ENCODE measurements around the gene PCSK5.
"Not testable (repeated sequence)": the region's sequence is repeated elsewhere in the genome, so short reads cannot be mapped to it uniquely, and the experiment has no call there.

PCSK5 gene

DNA sequence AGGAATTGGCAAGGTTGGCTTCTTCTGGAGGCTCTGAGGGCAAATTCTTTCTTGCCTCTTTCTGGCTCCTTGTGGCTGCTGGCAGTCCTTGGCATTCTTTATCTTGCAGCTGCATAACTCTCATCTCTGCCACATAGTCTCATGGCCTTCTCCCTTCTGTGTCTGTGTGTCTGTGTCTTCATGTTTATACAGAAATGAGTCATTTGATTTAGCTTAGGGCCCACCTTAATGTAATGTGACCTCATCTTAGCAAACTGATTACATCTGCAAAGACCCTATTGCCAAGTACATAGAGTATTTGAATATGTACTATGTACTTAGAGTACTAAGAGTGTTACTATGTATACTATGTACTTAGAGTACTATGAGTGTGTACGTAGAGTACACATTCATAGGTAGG, 381.3 kb downstream of the PCSK5 start:
- no peak for DNase-seq

GRCh38 chr9:76289042-76289441, 398.6 kb downstream of the PCSK5 start:
- DNase-seq: no peak

- no peak for DNase-seq
Observed at GRCh38 chr9:76289703-76290102, 399.2 kb downstream of the PCSK5 start.

DNA sequence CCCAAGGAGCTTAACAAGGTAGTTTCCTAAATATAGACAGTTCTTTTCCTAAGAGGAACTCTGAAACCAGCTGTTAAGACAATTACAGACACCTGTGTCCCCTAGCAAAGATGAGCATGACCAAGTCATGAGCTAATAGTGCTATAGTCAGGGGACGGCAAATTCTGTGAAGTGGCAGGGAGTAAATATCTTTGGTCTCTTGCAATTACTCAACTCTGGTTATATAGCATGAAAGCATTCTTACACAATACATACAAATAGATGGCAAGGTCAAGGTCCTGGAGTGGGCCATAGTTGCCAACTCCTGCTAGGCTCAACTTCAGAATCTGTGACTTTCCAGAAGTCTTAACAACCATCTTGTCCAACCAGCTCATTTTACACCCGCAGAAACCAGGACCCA, 400.1 kb downstream of the PCSK5 start:
- DNase-seq: no peak

- DNase-seq: no peak
Observed at GRCh38 chr9:76292246-76292645, 401.8 kb downstream of the PCSK5 start.

GRCh38 chr9:76292658-76293057, 402.2 kb downstream of the PCSK5 start:
- no peak for DNase-seq

GRCh38 chr9:76294301-76294700, 403.8 kb downstream of the PCSK5 start:
- DNase-seq: no peak

DNA sequence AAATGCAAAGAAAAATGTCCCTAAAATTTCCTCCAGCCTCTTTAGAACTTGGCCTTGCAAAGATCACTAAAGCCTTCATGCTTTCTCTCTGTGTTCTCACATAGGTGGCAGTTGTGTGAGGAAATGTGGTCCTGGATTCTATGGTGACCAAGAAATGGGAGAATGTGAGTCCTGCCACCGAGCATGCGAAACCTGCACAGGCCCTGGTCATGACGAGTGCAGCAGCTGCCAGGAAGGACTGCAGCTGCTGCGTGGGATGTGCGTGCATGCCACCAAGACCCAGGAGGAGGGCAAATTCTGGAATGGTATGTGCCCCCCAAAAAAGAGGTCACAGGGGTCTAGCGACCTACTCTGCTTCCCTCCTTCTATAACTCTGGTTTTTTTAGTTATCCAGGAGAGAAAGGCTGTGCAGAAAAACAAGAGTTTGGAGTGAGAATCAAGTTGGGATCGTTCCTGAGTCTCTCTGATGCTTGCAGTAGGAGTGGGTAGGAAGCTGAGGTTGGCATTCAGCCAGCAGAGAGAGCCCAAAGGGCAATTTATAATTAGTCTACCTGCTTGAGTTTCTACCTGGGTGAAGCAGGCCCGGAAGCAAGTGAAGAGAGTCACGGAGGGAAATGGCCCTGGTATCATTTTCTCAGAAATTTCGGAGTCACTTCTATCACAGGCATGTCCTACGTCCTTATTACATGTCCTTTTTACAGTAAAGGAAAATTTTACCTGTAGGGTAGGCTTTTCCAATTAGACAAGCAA, 406.3 kb downstream of the PCSK5 start:
- DNase-seq: no peak

GRCh38 chr9:76297721-76298239, 407.3 kb downstream of the PCSK5 start:
- no peak for DNase-seq

DNA sequence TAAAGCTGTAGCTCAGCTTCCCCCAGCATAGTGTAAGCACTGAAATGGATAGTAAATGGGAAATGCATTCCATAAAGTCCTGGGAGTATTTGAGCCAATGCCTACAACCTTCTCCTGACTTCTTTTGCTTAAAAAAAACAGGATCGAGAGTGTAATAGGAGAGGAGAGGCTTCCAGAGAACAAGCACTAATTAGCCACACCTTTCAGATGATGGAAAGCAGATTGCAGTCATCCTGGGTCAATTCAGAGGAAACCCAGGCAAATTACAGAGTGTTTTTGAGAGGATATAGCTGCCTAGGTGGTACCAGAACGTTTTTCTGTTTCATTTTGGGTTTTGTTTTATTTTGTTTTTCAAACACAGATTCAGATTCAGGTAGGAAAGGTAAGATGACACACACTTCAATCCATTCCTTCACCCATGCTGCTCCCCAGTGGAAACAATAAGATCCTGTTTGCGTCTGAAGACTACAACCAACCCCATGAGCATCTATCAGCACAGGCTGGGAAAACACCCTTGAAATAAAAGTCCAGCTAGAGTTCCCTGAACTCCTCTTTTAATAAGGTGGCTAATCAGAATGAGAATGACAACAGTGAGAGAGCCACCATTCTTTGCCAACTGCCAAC, 408.2 kb downstream of the PCSK5 start:
- no peak for DNase-seq

- DNase-seq: no peak
Observed at GRCh38 chr9:76302543-76302942, 412.1 kb downstream of the PCSK5 start.

- no peak for DNase-seq
Observed at GRCh38 chr9:76302947-76303550, 412.6 kb downstream of the PCSK5 start.

- DNase-seq: not testable (repeated sequence)
Observed at GRCh38 chr9:76307047-76307446, 416.6 kb downstream of the PCSK5 start.

DNA sequence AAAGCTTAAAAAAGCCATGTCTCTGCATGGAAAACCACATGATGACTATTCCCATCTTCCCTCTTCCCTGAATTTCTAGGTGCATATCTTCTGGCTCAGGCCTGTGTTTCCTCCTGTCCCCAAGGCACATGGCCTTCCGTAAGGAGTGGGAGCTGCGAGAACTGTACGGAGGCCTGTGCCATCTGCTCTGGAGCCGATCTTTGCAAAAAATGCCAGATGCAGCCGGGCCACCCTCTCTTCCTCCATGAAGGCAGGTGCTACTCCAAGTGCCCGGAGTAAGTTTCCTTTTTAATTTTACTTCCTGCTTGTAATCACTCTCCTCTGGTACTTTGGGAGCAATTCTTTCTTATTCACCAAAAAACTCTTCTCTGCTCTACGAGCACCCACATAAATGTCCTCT, 420.1 kb downstream of the PCSK5 start:
- no peak for DNase-seq

- DNase-seq: no peak
Observed at GRCh38 chr9:76310991-76311390, 420.5 kb downstream of the PCSK5 start.

DNA sequence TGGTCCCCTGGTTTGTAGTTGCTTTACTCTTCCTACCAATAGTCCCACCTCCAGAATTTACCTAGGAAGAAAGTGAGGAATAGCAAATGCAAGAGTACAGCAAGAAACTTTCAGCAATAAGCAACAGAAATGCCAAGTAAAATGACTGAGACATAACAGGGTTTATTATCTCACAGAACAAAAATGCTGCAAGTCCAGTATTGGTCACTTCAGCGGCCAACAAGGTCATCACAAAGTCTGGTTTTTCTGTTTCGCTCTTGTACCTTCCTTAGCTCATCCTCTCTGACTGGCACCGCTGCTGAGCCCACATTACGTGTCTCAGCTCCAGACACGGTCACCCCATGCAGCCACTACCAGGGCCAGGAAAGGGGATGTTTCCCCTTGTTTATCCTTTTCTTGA, 421.1 kb downstream of the PCSK5 start:
- no peak for DNase-seq

GRCh38 chr9:76313771-76314170, 423.3 kb downstream of the PCSK5 start:
- no peak for DNase-seq

DNA sequence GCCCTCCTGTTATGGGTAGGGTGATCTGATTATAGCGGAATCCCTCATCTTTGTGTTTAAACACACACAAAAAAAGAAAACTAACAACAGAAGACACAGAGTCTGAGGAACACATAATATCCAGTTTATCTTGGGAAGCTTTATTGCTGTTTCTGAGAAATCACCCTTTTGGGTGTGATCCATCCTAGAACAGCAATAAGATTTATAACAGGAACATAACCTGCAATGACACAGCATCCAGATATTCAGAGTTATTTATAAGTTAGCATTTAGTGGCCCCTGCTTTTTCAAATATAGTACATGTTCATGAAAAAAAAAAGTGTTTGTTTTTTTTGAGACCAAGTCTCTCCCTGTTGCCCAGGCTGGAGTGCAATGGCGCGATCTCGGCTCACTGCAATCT, 423.8 kb downstream of the PCSK5 start:
- no peak for DNase-seq

GRCh38 chr9:76316069-76316468, 425.6 kb downstream of the PCSK5 start:
- no peak for DNase-seq

- not testable (repeated sequence) for DNase-seq
Observed at GRCh38 chr9:76319466-76319865, 429.0 kb downstream of the PCSK5 start.

DNA sequence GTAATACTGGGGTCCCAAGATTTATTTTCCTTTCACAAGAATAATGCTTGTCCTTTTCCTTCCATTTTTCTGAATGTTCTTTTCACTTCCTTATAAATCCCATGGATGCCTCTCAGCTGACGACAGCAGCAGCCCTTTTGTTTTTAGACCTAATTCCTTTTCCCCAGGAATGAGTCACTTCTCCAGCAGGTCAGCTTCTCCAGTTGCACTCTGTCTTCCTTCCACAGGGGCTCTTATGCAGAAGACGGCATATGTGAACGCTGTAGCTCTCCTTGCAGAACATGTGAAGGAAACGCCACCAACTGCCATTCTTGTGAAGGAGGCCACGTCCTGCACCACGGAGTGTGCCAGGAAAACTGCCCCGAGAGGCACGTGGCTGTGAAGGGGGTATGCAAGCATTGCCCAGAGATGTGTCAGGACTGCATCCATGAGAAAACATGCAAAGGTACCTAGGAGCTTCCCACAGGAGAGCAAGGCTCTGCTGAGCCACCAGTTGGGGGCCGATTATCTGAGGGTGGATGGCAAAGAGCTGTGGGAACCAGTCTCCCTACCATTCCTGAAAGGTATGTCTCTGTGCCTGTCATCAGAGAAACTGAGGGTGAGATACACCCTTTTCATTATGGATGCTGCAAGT, 430.8 kb downstream of the PCSK5 start:
- no peak for DNase-seq

- DNase-seq: no peak
Observed at GRCh38 chr9:76322810-76323209, 432.3 kb downstream of the PCSK5 start.

- DNase-seq: no peak
Observed at GRCh38 chr9:76323490-76323889, 433.0 kb downstream of the PCSK5 start.

DNA sequence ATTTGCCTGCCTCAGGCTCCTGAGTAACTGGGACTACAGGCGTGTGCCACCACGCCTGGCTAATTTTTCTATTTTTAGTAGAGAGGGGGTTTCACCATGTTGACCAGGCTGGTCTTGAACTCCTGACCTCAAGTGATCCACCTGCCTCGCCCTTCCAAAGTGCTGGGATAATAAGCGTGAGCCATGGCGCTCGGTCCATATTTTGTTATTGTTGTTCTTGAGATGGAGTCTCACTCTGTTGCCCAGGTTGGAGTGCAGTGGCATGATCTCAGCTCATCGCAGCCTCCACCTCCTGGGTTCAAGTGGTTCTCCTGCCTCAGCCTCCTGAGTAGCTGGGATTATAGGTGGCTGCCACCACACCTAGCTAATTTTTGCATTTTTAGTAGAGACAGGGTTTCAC, 433.6 kb downstream of the PCSK5 start:
- DNase-seq: not testable (repeated sequence)

Measured in CD4-positive, alpha-beta T cell treated with Interleukin-15 for 1 hour (primary cell).